Right cardiac atrium (tissue), 5 donors: Measurements from ENCODE around the gene BIN1. TPM values are rescaled to one million over a fixed set of nuclear protein-coding genes. Genes with fewer than 3 reads are reported as not detected.
A peak's percentile ranks its signal among the peaks of the same experiment; 100 is the strongest.
"Not testable (repeated sequence)": the region's sequence is repeated elsewhere in the genome, so short reads cannot be mapped to it uniquely, and the experiment has no call there.

Experiments used
- ATAC-seq, 2 donors: fragments of 200-7000 bp; cut with Tn5 transposase; one replicate each; pipeline versions ENCODE4 v1.8.0 to v1.9.1; 2020; ENCODE audit warnings: moderate library complexity in 2 of 2, mild to moderate bottlenecking in 1 of 2
- DNase-seq, 3 donors: peaks; one replicate each; pipeline ENCODE4 v3.0.0-alpha.2; 2020
- H3K27ac ChIP-seq: one replicate; pipeline ENCODE4 v1.5.1; 2013; ENCODE audit warnings: mild to moderate bottlenecking, low read length, control low read depth, moderate library complexity
- H3K27me3 ChIP-seq: one replicate; pipeline ENCODE4 v1.6.1; 2013; ENCODE audit not compliant: control insufficient read depth, insufficient read depth
- H3K4me1 ChIP-seq: one replicate; pipeline ENCODE4 v1.6.1; 2013; ENCODE audit warnings: low read length; ENCODE audit not compliant: control insufficient read depth, insufficient read depth
- H3K4me3 ChIP-seq: one replicate; pipeline ENCODE4 v1.5.1; 2013; ENCODE audit warnings: low read length, control low read depth
- H3K9me3 ChIP-seq: one replicate; pipeline ENCODE4 v1.6.1; 2013; ENCODE audit warnings: low read length; ENCODE audit not compliant: control insufficient read depth
- WGBS: extraction: QIAGEN DNeasy Blood & Tissue Kit; methylation state at CpG from one replicate; pipeline ENCODE4 v1.1.7; 2013; 5-methylcytosine and 5-hydroxymethylcytosine counted together
- intact Hi-C, 4 donors: fragments of 100-400 bp; cut with DNase I; formaldehyde crosslinking; loops; one replicate each; pipeline versions ENCODE4 v1.11.0 to v1.14.0; 2022 to 2023
- polyA plus RNA-seq: library from polyadenylated mRNA; stranded (reverse); fragments of 200-250 nt; gene quantifications from one replicate; pipeline ENCODE4 v1.2.3, GENCODE V29; 2013
- total RNA-seq, 4 donors: library from RNA; stranded (reverse); fragmentation: NEBNext Ultra II Directional; extraction: Animal tissue kit (Norgen Biotek cat#: 25700); gene quantifications; one replicate each; pipeline ENCODE4 v1.2.1, GENCODE V29; 2021
- donor health status: healthy with polysubstance abuse.
- donor health status: DM: no; HTN: yes; CAD: no.
- donor health status: DM: no; HTN: no; CAD: no.
- donor health status: DM: no; HTN: yes; CAD: no; lungs with severe emphysema.
- donor health status: DM: yes; HTN: yes; CAD: no.

BIN1 gene
- total and polyA plus RNA-seq, 5 donors, result 5.9 to 12.0 (median 10.0) TPM

GRCh38 chr2:127041259-127041970, 65.5 kb downstream of the BIN1 start:
- DNase-seq, result peak in 1 of 3 donors; percentile 30
- H3K4me1 ChIP-seq, result no peaks in the 10 kb centered on the region

GRCh38 chr2:127040169-127040568, 66.8 kb downstream of the BIN1 start:
- intact Hi-C loops, result no loop called here
- Histone ChIP-seq H3K4me1 (no peaks in the 10 kb centered on the region), H3K9me3 (no peaks in the 10 kb centered on the region), H3K4me3 (no peak overlapping the region), H3K27me3 (no peaks in the 10 kb centered on the region), H3K27ac (no peak overlapping the region)
- WGBS, result 99% methylated on average over 2 of the region's 2 CpGs
- DNase-seq (no peak), ATAC-seq (no peak)

More at GRCh38 chr2:127041259-127041970, 65.5 kb downstream of the BIN1 start:
- no peaks in the 10 kb centered on the region for H3K9me3 ChIP-seq
- ATAC-seq, result no peak
- no peak overlapping the region for H3K27ac ChIP-seq
- 76% methylated on average over 15 of the region's 15 CpGs for WGBS
- H3K4me3 ChIP-seq, result no peak overlapping the region
- intact Hi-C loops, result no loop called here
- no peaks in the 10 kb centered on the region for H3K27me3 ChIP-seq

GRCh38 chr2:127039387-127040031, 67.4 kb downstream of the BIN1 start:
- Histone ChIP-seq H3K27ac (no peak overlapping the region), H3K27me3 (no peaks in the 10 kb centered on the region), H3K4me1 (no peaks in the 10 kb centered on the region), H3K4me3 (no peak overlapping the region), H3K9me3 (no peaks in the 10 kb centered on the region)
- intact Hi-C loops, result no loop called here
- WGBS, result 95% methylated on average over 14 of the region's 14 CpGs
- ATAC-seq, result no peak
- DNase-seq, result peak in 2 of 3 donors; percentile 32 to 34

GRCh38 chr2:127037476-127037875, 69.5 kb downstream of the BIN1 start:
- no peaks in the 10 kb centered on the region for H3K27me3 ChIP-seq
- H3K4me1 ChIP-seq, result no peaks in the 10 kb centered on the region
- ATAC-seq, result no peak
- no peaks in the 10 kb centered on the region for H3K9me3 ChIP-seq
- intact Hi-C loops, result no loop called here
- H3K27ac ChIP-seq, result no peak overlapping the region
- no peak for DNase-seq
- no peak overlapping the region for H3K4me3 ChIP-seq

GRCh38 chr2:127034883-127035611, 71.9 kb downstream of the BIN1 start:
- Histone ChIP-seq H3K27ac (no peak overlapping the region), H3K9me3 (no peaks in the 10 kb centered on the region), H3K4me1 (no peaks in the 10 kb centered on the region), H3K4me3 (no peak overlapping the region), H3K27me3 (no peaks in the 10 kb centered on the region)
- DNase-seq (no peak), ATAC-seq (no peak)
- intact Hi-C loops, result no loop called here
- WGBS, result 88% methylated on average over 11 of the region's 11 CpGs

GRCh38 chr2:127034051-127034450, 72.9 kb downstream of the BIN1 start:
- DNase-seq (no peak), ATAC-seq (no peak)
- WGBS, result 66% methylated on average over 6 of the region's 6 CpGs
- no peak overlapping the region for H3K27ac ChIP-seq
- intact Hi-C loops, result no loop called here
- H3K4me3 ChIP-seq, result no peak overlapping the region
- H3K9me3 ChIP-seq, result no peaks in the 10 kb centered on the region
- no peaks in the 10 kb centered on the region for H3K4me1 ChIP-seq
- no peaks in the 10 kb centered on the region for H3K27me3 ChIP-seq

- Histone ChIP-seq H3K27me3 (no peaks in the 10 kb centered on the region), H3K4me1 (no peaks in the 10 kb centered on the region), H3K9me3 (no peaks in the 10 kb centered on the region), H3K4me3 (no peak overlapping the region), H3K27ac (no peak overlapping the region)
- intact Hi-C loops, result no loop called here
- WGBS, result 83% methylated on average over 3 of the region's 3 CpGs
- DNase-seq (no peak), ATAC-seq (no peak)
These were observed 74.3 kb downstream of the BIN1 start for GRCh38 chr2:127032621-127033020.

GRCh38 chr2:127029350-127030051, 77.5 kb downstream of the BIN1 start:
- no peak for ATAC-seq
- no peak for DNase-seq
- WGBS, result 80% methylated on average over 5 of the region's 5 CpGs
- Histone ChIP-seq H3K27me3 (no peaks in the 10 kb centered on the region), H3K9me3 (no peaks in the 10 kb centered on the region), H3K4me3 (no peak overlapping the region), H3K27ac (no peak overlapping the region), H3K4me1 (no peaks in the 10 kb centered on the region)
- intact Hi-C loops, result no loop called here

- H3K27me3 ChIP-seq, H3K27ac ChIP-seq, H3K9me3 ChIP-seq, H3K4me3 ChIP-seq, H3K4me1 ChIP-seq, intact Hi-C loops, ATAC-seq, DNase-seq: not testable (repeated sequence)
- 72% methylated on average over 1 of the region's 1 CpG for WGBS
These were observed 78.2 kb downstream of the BIN1 start for GRCh38 chr2:127028745-127029144.

- DNase-seq (no peak), ATAC-seq (no peak)
- H3K4me1 ChIP-seq, result no peaks in the 10 kb centered on the region
- H3K27ac ChIP-seq, result no peak overlapping the region
- WGBS, result 81% methylated on average over 2 of the region's 2 CpGs
- intact Hi-C loops, result no loop called here
- H3K27me3 ChIP-seq, result no peaks in the 10 kb centered on the region
- no peak overlapping the region for H3K4me3 ChIP-seq
- H3K9me3 ChIP-seq, result peaks cover 2% of the 10 kb centered on the region
These were observed 79.2 kb downstream of the BIN1 start for GRCh38 chr2:127027715-127028114.
